ENCODE measurements around the gene RMC1.

The RMC1 gene

GRCh38 chr18:23568281-23569138 lies 65.2 kb downstream of the RMC1 start:
- no peaks in the 10 kb centered on the region for H3K27me3 ChIP-seq (replicated peaks; ENCODE audit: insufficient read depth, low read length)
- no peaks in the 10 kb centered on the region for H3K9me2 ChIP-seq (replicated peaks; ENCODE audit: insufficient read depth, low read length)
- no peak overlapping the region for H3K4me3 ChIP-seq (ENCODE audit: low read length)
- H3F3A ChIP-seq (ENCODE audit: insufficient read depth, low read length), result no peaks in the 10 kb centered on the region
- no peaks in the 10 kb centered on the region for H4K20me1 ChIP-seq (ENCODE audit: insufficient read depth, low read length)
- H3K9me3 ChIP-seq (replicated peaks; ENCODE audit: insufficient read depth, low read length), result no peaks in the 10 kb centered on the region
- TF ChIP-seq EZH2phosphoT487 (IDR thresholded peaks at IDR 0.05; ENCODE audit: low read length) (no peak), EZH2 (optimal IDR thresholded peaks at IDR 0.05; ENCODE audit: low read depth, low read length) (no peak), CTCF (IDR thresholded peaks at IDR 0.05; ENCODE audit: low read length) (no peak)
- H3K4me2 ChIP-seq (ENCODE audit: low read depth, low read length), result no peak overlapping the region
- no peaks in the 10 kb centered on the region for H3K79me2 ChIP-seq (ENCODE audit: low read length)
- no peak for DNase-seq
- H2AFZ ChIP-seq (ENCODE audit: low read length), result no peak overlapping the region
- 0 out of 2 replicates have a peak, but pooled peaks cover 4% of the 10 kb centered on the region for H3K36me3 ChIP-seq (replicated peaks; ENCODE audit: insufficient read depth, low read length)
- H3K4me1 ChIP-seq (ENCODE audit: low read length), result no peaks in the 10 kb centered on the region
- H3K9ac ChIP-seq (ENCODE audit: low read length), result no peak overlapping the region
- H3K27ac ChIP-seq (ENCODE audit: low read length), result no peak overlapping the region

- Histone ChIP-seq H3K27me3 (replicated peaks; ENCODE audit: insufficient read depth, low read length) (no peaks in the 10 kb centered on the region), H4K20me1 (ENCODE audit: insufficient read depth, low read length) (no peaks in the 10 kb centered on the region), H3K36me3 (replicated peaks; ENCODE audit: insufficient read depth, low read length) (0 out of 2 replicates have a peak, but pooled peaks cover 4% of the 10 kb centered on the region), H2AFZ (ENCODE audit: low read length) (no peak overlapping the region), H3K79me2 (ENCODE audit: low read length) (0 out of 2 replicates have a peak, but pooled peaks cover 4% of the 10 kb centered on the region), H3K9me3 (replicated peaks; ENCODE audit: insufficient read depth, low read length) (no peaks in the 10 kb centered on the region), H3K4me1 (ENCODE audit: low read length) (peaks cover 9% of the 10 kb centered on the region), H3F3A (ENCODE audit: insufficient read depth, low read length) (no peaks in the 10 kb centered on the region), H3K9ac (ENCODE audit: low read length) (no peak overlapping the region), H3K4me2 (ENCODE audit: low read depth, low read length) (no peak overlapping the region), H3K9me2 (replicated peaks; ENCODE audit: insufficient read depth, low read length) (no peaks in the 10 kb centered on the region), H3K27ac (ENCODE audit: low read length) (no peak overlapping the region), H3K4me3 (ENCODE audit: low read length) (no peak overlapping the region)
- no peak for TF ChIP-seq CTCF (IDR thresholded peaks at IDR 0.05; ENCODE audit: low read length)
- DNase-seq, result no peak
These were observed 66.2 kb downstream of the RMC1 start for GRCh38 chr18:23569299-23570063.

- no peak overlapping the region for H3K9ac ChIP-seq (ENCODE audit: low read length)
- 0 out of 2 replicates have a peak, but pooled peaks cover 4% of the 10 kb centered on the region for H3K36me3 ChIP-seq (replicated peaks; ENCODE audit: insufficient read depth, low read length)
- H3K4me3 ChIP-seq (ENCODE audit: low read length), result no peak overlapping the region
- H3K9me3 ChIP-seq (replicated peaks; ENCODE audit: insufficient read depth, low read length), result no peaks in the 10 kb centered on the region
- H3F3A ChIP-seq (ENCODE audit: insufficient read depth, low read length), result no peaks in the 10 kb centered on the region
- H3K4me2 ChIP-seq (ENCODE audit: low read depth, low read length), result no peak overlapping the region
- H3K27ac ChIP-seq (ENCODE audit: low read length), result no peak overlapping the region
- H3K79me2 ChIP-seq (ENCODE audit: low read length), result 0 out of 2 replicates have a peak, but pooled peaks cover 4% of the 10 kb centered on the region
- H2AFZ ChIP-seq (ENCODE audit: low read length), result no peak overlapping the region
- no peaks in the 10 kb centered on the region for H4K20me1 ChIP-seq (ENCODE audit: insufficient read depth, low read length)
- no peak for DNase-seq
- H3K4me1 ChIP-seq (ENCODE audit: low read length), result peaks cover 11% of the 10 kb centered on the region
- no peaks in the 10 kb centered on the region for H3K27me3 ChIP-seq (replicated peaks; ENCODE audit: insufficient read depth, low read length)
- no peaks in the 10 kb centered on the region for H3K9me2 ChIP-seq (replicated peaks; ENCODE audit: insufficient read depth, low read length)
- TF ChIP-seq CTCF (IDR thresholded peaks at IDR 0.05; ENCODE audit: low read length) (no peak), EZH2phosphoT487 (IDR thresholded peaks at IDR 0.05; ENCODE audit: low read length) (no peak), EZH2 (optimal IDR thresholded peaks at IDR 0.05; ENCODE audit: low read depth, low read length) (no peak)
These were observed 67.7 kb downstream of the RMC1 start for GRCh38 chr18:23570912-23571504.

Measured in MM.1S (cell line).